ENCODE results near the gene MYO7B. TPM values are rescaled to one million over a fixed set of nuclear protein-coding genes. Genes with fewer than 3 reads are reported as not detected.
A peak's percentile ranks its signal among the peaks of the same experiment; 100 is the strongest.

The MYO7B gene
- total RNA-seq, 4 donors from 2014 or later: 0.21 to 0.48 (median 0.28) TPM

GRCh38 chr2:127680706-127681287 lies 145.3 kb downstream of the MYO7B start:
- Histone ChIP-seq H3K27me3 (no peaks in the 10 kb centered on the region), H3K4me3 (peak overlapping the region in 1 of 2 donors; percentile 22), H3K9me3 (no peaks in the 10 kb centered on the region), H3K36me3 (no peaks in the 10 kb centered on the region), H3K4me1 (peaks cover 0 to 15% of the 10 kb centered on the region in 2 donors), H3K27ac (peak overlapping the region; percentile 70 to 76)
- intact Hi-C loops (cut with DNase I; ENCODE audit: low total_unique reads): no loop called here
- TF ChIP-seq POLR2A (IDR thresholded peaks at IDR 0.05) (no peak), CTCF (IDR thresholded peaks at IDR 0.05) (no peak)
- DNase-seq: no peak

DNA sequence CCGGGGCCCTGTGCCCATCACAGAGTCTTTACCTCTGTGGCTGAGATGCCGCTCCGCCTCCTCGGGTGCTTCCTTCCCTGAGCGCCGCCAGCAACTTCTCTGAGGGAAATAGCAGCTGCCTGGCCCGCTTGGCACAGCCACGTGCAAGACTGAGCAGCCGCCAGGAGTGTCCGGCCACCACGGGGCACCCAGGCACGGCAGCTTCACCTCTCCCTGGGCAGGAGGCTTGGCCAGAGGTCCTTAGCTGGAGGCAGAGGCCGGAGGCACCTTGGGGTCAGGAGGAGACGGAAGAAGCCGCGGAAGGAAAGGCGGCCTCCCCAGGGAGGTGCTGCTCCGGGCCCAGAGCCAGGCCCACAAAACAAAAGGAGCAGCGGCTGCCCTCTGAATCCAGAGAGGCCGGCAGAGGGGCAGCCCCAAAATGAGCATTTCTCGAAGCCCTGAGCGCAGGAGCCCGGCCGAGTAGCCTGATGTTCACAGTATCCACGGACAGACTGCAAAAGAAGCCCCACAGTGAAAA lies 145.9 kb downstream of the MYO7B start:
- H3K4me1 ChIP-seq: peaks cover 0 to 15% of the 10 kb centered on the region in 2 donors
- no peaks in the 10 kb centered on the region for H3K27me3 ChIP-seq
- TF ChIP-seq CTCF (IDR thresholded peaks at IDR 0.05) (peak in 1 of 4 experiments; percentile 6), POLR2A (IDR thresholded peaks at IDR 0.05) (no peak)
- intact Hi-C loops (cut with DNase I; ENCODE audit: low total_unique reads): no loop called here
- H3K9me3 ChIP-seq: no peaks in the 10 kb centered on the region
- H3K4me3 ChIP-seq: peak overlapping the region; percentile 4 to 22
- peak overlapping the region; percentile 70 to 76 for H3K27ac ChIP-seq
- peak; percentile 47 to 49 for DNase-seq
- H3K36me3 ChIP-seq: no peaks in the 10 kb centered on the region

- TF ChIP-seq CTCF (IDR thresholded peaks at IDR 0.05) (no peak), POLR2A (IDR thresholded peaks at IDR 0.05) (no peak)
- H3K27me3 ChIP-seq: no peaks in the 10 kb centered on the region
- no peak overlapping the region for H3K4me3 ChIP-seq
- intact Hi-C loops (cut with DNase I; ENCODE audit: low total_unique reads): no loop called here
- no peak for DNase-seq
- peak overlapping the region; percentile 70 to 76 for H3K27ac ChIP-seq
- no peaks in the 10 kb centered on the region for H3K36me3 ChIP-seq
- H3K4me1 ChIP-seq: peaks cover 0 to 15% of the 10 kb centered on the region in 2 donors
- H3K9me3 ChIP-seq: no peaks in the 10 kb centered on the region
Observed at GRCh38 chr2:127681976-127682857, 146.7 kb downstream of the MYO7B start.

GRCh38 chr2:127683056-127683455 lies 147.6 kb downstream of the MYO7B start:
- TF ChIP-seq POLR2A (IDR thresholded peaks at IDR 0.05): no peak
- no peak for TF ChIP-seq CTCF (IDR thresholded peaks at IDR 0.05)
- no peak for DNase-seq
- Histone ChIP-seq H3K4me1 (peaks cover 0 to 15% of the 10 kb centered on the region in 2 donors), H3K27ac (peak overlapping the region; percentile 70 to 76), H3K27me3 (no peaks in the 10 kb centered on the region), H3K4me3 (no peak overlapping the region), H3K36me3 (no peaks in the 10 kb centered on the region), H3K9me3 (no peaks in the 10 kb centered on the region)
- intact Hi-C loops (cut with DNase I; ENCODE audit: low total_unique reads): no loop called here

DNA sequence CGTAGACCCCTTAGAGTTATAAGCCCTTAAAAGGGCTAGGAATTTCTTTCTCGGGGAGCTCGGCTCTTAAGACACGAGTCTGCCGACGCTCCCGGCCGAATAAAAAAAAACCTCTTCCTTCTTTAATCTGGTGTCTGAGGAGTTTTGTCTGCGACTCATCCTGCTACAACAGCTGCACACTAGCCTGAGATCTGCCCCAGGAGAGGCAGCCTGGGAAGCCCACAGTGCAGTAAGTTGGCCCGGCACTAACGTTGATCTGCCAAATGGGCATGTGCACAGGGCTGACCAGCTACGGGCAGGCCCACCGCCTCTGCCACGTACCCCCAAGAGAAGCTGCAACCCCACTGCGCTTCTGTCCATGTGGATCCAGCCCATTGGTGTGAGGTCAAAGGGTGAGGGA lies 148.3 kb downstream of the MYO7B start:
- intact Hi-C loops (cut with DNase I; ENCODE audit: low total_unique reads): no loop called here
- Histone ChIP-seq H3K9me3 (no peaks in the 10 kb centered on the region), H3K36me3 (no peaks in the 10 kb centered on the region), H3K27me3 (no peaks in the 10 kb centered on the region), H3K27ac (peak overlapping the region; percentile 70 to 76), H3K4me3 (no peak overlapping the region), H3K4me1 (peaks cover 0 to 15% of the 10 kb centered on the region in 2 donors)
- no peak for DNase-seq
- TF ChIP-seq CTCF (IDR thresholded peaks at IDR 0.05): no peak

All from uterus (tissue), 4 donors.